Measurements from ENCODE around the gene NXPH1. TPM values are rescaled to one million over a fixed set of nuclear protein-coding genes. Genes with fewer than 3 reads are reported as not detected.

Gene NXPH1
- total RNA-seq, 1 experiment from 2014 or later = 1.2 TPM

- no peak overlapping the region for H3K4me3 ChIP-seq (ENCODE audit: low read depth, low read length)
- no peak for DNase-seq
- H3K27me3 Mint-ChIP-seq (ENCODE audit: insufficient read depth, unreplicated experiment) = no peaks in the 10 kb centered on the region
- H3K9me3 ChIP-seq = no peaks in the 10 kb centered on the region
- no peaks in the 10 kb centered on the region for H3K36me3 ChIP-seq (ENCODE audit: control insufficient read depth, insufficient read depth, low read length)
- TF ChIP-seq CTCF (IDR thresholded peaks at IDR 0.05; ENCODE audit: insufficient read depth in 1 of 2, low read depth in 1 of 2, low read length in 1 of 2, severe bottlenecking in 1 of 2, unreplicated experiment in 1 of 2) = no peak
- POLR2A ChIA-PET = no interaction called here
- no peaks in the 10 kb centered on the region for H3K27me3 ChIP-seq (replicated peaks; ENCODE audit: control insufficient read depth, insufficient read depth, low read length)
- intact Hi-C loops (cut with micrococcal nuclease; ENCODE audit: unreplicated experiment) = no loop called here
- H3K4me1 ChIP-seq = peaks cover 9% of the 10 kb centered on the region
- no peaks in the 10 kb centered on the region for H3K36me3 Mint-ChIP-seq (ENCODE audit: insufficient read depth, unreplicated experiment)
- H3K27ac Mint-ChIP-seq (ENCODE audit: unreplicated experiment) = no peak overlapping the region
- CTCF ChIA-PET = no interaction called here
- peak overlapping the region; percentile 48 for H3K4me3 Mint-ChIP-seq (ENCODE audit: unreplicated experiment)
- H3K4me1 Mint-ChIP-seq (ENCODE audit: low read depth, unreplicated experiment) = peaks cover 20% of the 10 kb centered on the region
- no TSS peak for BruUV-seq (replicated peaks)
- no peaks in the 10 kb centered on the region for H3K9me3 Mint-ChIP-seq (ENCODE audit: unreplicated experiment)
Measured at GRCh38 chr7:8390262-8390626, 43.2 kb upstream of the NXPH1 start.

- Histone ChIP-seq H3K4me3 (ENCODE audit: low read depth, low read length) (no peak overlapping the region), H3K36me3 (ENCODE audit: control insufficient read depth, insufficient read depth, low read length) (no peaks in the 10 kb centered on the region), H3K9me3 (no peaks in the 10 kb centered on the region), H3K27me3 (replicated peaks; ENCODE audit: control insufficient read depth, insufficient read depth, low read length) (no peaks in the 10 kb centered on the region), H3K4me1 (peaks cover 9% of the 10 kb centered on the region)
- TF ChIP-seq CTCF (IDR thresholded peaks at IDR 0.05; ENCODE audit: insufficient read depth in 1 of 2, low read depth in 1 of 2, low read length in 1 of 2, severe bottlenecking in 1 of 2, unreplicated experiment in 1 of 2) = no peak
- Mint-ChIP-seq H3K4me3 (ENCODE audit: unreplicated experiment) (no peak overlapping the region), H3K36me3 (ENCODE audit: insufficient read depth, unreplicated experiment) (no peaks in the 10 kb centered on the region), H3K9me3 (ENCODE audit: unreplicated experiment) (no peaks in the 10 kb centered on the region), H3K27ac (ENCODE audit: unreplicated experiment) (peak overlapping the region; percentile 63), H3K4me1 (ENCODE audit: low read depth, unreplicated experiment) (peaks cover 20% of the 10 kb centered on the region), H3K27me3 (ENCODE audit: insufficient read depth, unreplicated experiment) (no peaks in the 10 kb centered on the region)
- BruUV-seq (replicated peaks) = no TSS peak
- intact Hi-C loops (cut with micrococcal nuclease; ENCODE audit: unreplicated experiment) = no loop called here
- DNase-seq = no peak
- ChIA-PET POLR2A (no interaction called here), CTCF (interaction anchor here (0.6 kb wide), 1 partner anchor 333 kb away, joined by 3 read pairs; no protein-coding TSS in a partner anchor)
Measured at GRCh38 chr7:8391353-8392062, 41.9 kb upstream of the NXPH1 start.

GRCh38 chr7:8396294-8396693 lies 37.1 kb upstream of the NXPH1 start:
- ChIA-PET POLR2A (no interaction called here), CTCF (no interaction called here)
- H3K4me3 Mint-ChIP-seq (ENCODE audit: unreplicated experiment) = no peak overlapping the region
- no peak for DNase-seq
- Histone ChIP-seq H3K4me1 (no peaks in the 10 kb centered on the region; the same call in 1 of the 2 replicates), H3K36me3 (ENCODE audit: control insufficient read depth, insufficient read depth, low read length) (no peaks in the 10 kb centered on the region), H3K4me3 (ENCODE audit: low read depth, low read length) (no peak overlapping the region), H3K27me3 (replicated peaks; ENCODE audit: control insufficient read depth, insufficient read depth, low read length) (no peaks in the 10 kb centered on the region), H3K9me3 (no peaks in the 10 kb centered on the region)
- no TSS peak for BruUV-seq (replicated peaks)
- H3K4me1 Mint-ChIP-seq (ENCODE audit: low read depth, unreplicated experiment) = peaks cover 4% of the 10 kb centered on the region
- no peaks in the 10 kb centered on the region for H3K9me3 Mint-ChIP-seq (ENCODE audit: unreplicated experiment)
- intact Hi-C loops (cut with micrococcal nuclease; ENCODE audit: unreplicated experiment) = no loop called here
- no peaks in the 10 kb centered on the region for H3K36me3 Mint-ChIP-seq (ENCODE audit: insufficient read depth, unreplicated experiment)
- no peaks in the 10 kb centered on the region for H3K27me3 Mint-ChIP-seq (ENCODE audit: insufficient read depth, unreplicated experiment)
- TF ChIP-seq CTCF (IDR thresholded peaks at IDR 0.05; ENCODE audit: insufficient read depth in 1 of 2, low read depth in 1 of 2, low read length in 1 of 2, severe bottlenecking in 1 of 2, unreplicated experiment in 1 of 2) = no peak
- H3K27ac Mint-ChIP-seq (ENCODE audit: unreplicated experiment) = no peak overlapping the region

Measured in Caco-2 (cell line).